DMS79 treated with DMSO at 0.1 percent for 48 hours (cell line): ENCODE data around the gene SH3RF3.

Experiments used
- DNase-seq: peaks from one replicate; lab custom pipeline; 2025; lab: John Stamatoyannopoulos, UW

The SH3RF3 gene

DNA sequence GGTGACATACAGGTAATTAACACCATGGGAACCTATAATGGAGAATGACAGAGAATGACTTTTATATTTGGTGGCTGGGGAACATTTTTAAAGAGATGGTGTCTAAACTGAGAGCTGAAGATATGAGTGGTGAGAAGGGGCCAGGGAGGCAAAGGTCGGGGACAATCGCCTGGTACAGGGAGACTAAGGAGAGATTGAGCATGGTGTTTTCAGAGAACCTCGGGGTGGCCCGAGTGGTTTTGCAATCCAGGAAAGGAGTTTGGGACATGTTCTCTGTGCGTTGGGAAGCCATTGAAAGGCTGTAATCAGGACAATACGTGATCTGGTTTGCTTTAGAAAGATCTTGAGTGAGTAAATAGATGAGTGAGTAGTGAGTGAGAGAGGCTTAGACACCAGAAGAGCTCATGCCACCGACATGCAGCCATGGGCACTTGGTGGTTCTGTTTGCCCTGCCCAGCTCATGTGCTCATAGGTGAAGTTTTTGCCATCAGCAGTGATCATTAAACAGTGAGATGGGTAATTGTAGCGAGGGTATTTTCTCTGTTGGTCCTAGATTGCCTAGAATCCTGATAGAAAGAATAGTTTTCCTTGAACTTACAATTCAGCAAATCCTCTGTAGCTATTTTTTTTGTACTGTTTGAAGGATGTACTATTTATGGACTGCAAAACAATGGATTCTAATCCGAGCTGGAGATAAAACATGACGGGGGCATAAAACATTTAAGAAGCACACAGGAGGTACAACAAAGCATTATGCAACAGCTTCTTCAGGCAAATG lies 114.7 kb downstream of the SH3RF3 start:
- no peak for DNase-seq

DNA sequence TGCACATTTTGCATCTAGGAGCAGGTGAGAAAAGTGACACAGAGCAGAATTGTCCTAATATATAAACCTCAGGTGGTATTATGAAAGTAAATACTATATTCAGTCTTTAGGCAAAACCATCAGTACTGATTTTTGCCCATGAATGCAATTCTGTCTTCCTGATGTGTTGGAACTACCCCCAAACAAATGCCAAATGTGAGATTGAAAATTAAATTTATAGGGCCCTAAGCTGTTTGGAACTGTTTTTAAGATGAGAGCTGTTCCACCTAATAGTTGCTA lies 115.2 kb downstream of the SH3RF3 start:
- DNase-seq = no peak

DNA sequence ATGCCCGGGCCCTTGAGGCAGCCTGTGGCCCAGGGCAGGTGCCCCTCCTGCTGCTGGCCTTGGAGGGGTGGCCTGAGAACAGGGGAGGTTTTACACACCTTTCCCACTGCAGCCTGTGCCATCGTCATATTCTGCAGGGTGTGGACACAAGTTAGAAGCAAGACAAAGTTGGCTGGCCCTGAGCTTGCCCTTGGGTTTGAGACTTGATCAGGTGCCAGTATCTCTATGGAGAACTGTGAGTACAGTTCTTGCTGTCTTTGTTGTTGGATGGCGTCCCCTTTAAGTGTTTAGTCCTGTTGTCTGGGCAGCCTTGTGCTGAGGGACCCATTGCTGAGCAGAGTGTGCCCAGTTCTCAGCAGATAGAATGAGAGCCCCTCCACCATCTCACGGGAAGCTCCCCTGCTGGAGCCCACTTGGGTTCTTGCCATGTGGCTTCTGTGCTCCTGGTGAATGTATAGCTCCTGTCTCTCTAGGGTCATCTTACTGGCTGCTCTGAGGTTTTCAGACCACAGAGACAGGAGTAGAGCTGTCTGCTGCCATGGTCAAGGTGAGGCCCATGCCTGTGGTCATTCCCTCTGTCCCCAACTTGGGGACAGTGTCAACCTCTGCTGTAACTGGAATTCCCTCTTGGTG lies 115.9 kb downstream of the SH3RF3 start:
- DNase-seq = peak; percentile 30

DNA sequence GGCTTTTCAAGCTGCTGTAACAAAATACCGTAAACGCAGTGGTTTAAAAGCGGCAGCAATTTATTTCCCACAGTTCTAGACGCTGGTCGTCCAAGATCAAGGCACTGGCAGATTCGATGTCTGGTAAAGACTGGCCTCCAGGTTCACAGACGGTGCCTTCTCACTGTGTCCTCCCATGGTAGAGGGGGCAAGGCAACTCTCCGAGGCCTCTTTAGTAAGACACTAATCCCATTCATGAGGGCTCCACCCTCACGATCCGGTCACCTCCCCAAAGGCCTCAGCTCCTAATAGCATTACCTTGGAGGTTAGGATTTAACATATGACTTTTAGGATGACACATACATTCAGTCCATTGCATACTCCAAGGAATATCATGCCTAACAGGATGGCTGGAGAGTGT lies 117.2 kb downstream of the SH3RF3 start:
- no peak for DNase-seq

DNA sequence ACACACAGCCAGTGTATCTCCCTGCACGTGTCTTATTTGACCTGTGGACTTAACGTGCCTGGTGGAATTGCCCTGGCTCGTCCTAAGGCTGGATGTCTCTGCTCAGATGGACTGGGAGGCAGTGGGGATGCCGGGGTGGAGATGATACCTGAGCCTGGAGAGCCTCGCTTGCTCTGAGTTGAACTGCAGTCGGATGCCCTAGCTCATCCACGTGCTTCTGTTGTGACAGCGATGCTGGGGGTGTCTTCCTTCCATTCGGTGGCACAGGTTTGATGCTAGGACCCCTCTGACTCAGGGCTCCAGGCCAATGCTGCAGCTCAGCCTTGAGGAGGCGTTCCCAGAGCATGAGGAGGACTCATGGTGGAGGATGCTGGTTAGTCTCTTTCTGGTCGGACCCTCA lies 117.6 kb downstream of the SH3RF3 start:
- DNase-seq = no peak

DNA sequence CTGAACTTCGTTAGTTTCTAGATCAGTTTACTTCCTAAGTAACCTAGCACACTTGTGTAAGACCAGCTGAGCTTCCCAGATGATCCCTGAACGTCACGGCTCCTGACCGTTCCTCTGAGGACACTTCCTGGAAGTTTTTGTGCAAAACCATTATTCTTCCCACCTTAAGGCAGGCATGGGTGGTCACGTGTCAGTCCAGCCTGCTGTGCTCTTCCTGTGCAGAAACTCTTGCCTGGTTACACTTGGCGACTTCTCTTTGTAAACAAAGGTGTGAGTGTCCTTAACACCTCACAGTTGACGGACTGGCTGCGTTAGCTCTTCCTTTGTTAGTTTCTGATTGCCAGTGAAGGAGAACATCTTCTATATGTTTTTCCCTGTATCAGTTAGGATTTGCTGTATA lies 118.3 kb downstream of the SH3RF3 start:
- DNase-seq = no peak

DNA sequence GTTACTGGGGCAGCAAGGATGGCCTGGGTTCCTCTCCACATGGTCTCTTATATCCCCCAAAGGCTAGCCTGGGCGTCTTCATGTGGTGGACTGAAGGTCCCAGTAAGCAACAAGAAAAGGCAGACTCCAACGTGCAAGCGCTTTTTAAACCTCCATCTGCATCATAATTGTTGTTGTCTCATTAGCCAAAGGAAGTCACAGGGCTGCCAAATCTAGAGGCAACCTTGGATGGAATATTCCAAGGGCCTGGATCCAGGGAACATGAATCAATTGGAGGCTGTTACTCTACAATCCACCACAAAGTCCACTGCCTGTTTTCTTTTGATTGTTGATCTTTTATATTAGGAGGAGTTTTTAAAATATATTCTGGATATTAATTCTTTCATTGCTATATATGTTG lies 118.8 kb downstream of the SH3RF3 start:
- DNase-seq = no peak

DNA sequence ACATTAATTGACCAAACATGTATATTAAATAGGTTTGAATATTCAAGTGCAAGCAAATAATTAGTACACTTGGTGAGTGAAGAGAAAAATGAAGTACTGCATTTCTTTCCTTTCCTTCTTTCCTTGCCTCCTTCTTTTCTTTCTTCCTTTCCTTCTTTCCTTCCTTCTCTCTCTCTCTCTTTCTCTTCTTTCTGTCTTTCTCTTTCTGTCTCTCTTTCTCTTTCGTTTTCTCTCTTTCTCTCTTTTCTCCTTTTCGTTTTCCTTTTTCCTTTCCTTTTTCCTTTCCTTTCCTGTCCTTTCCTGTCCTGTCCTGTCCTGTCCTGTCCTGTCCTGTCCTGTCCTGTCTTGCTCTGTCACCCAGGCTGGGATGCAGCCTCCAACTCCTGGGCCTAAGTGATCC lies 119.6 kb downstream of the SH3RF3 start:
- no peak for DNase-seq

DNA sequence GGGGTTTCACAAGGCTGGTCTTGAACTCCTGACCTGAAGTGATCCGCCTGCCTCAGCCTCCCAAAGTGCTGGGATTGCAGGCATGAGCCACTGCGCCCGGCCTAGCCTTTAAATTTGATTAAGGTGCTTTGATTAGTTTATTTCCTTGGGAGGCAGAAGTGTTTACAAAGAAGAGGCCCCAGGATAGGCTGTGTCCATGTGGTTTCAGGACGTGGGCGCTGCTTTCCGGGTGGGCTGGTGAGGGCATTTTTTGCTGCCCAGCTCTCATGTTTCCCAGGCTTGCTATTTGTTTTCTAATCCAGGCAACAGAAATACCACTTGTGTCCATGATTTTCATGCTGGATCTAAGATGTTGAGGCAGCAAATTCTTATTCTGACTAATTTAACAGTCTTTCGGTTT lies 124.2 kb downstream of the SH3RF3 start:
- DNase-seq = no peak

DNA sequence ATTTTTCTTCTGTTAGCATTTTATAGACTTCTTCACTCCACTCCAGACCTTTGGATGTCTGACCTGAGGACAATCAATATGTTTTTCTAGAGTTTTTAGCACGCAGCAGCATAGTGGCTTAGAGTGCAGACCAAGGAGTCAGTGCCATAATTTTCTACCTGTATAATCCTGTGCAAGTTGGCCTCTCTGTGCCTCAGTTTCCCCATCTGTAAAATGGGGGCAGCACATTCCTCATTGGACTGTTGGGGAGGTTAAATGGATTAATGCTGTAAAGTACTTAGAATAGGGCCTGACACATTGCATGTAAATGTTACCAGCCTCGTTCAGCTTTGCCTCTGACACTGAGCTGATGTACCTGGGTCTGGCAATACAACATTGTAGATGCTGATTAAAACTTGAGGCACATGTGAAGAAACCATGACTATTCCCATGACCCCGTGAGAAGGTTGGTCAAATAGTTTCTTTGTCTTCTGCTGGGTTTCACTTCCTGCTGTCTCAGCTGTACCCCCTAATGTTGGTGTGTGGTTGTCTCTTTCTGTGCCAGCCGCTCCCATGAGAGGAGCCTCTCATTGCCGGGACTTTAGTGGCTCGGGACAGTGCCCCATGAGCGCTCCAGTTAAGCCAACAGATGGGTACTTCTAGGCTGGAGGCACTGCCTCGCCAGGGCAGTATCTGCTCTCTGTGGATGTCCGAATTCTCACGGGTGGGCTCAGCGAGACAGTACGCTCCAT lies 125.3 kb downstream of the SH3RF3 start:
- no peak for DNase-seq

DNA sequence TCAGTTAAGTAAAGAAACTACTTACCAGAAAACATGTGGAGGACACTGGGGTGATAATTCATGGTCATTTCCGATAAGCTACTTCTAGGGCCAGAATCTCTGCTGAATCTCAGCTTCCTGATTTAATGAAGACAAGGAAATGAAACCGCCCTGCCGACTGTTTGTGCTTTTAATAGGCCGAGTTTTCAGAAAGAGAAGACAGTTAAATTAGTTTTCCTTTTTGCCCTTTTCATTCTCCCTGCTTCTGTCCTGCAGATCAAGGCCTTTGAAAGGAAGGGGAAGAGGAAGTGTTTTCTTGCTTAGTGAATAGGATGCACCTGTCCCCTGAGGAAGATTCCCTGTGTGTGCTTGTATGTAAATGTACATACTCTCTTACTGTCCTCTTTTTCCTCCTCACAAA lies 126.6 kb downstream of the SH3RF3 start:
- DNase-seq = no peak

DNA sequence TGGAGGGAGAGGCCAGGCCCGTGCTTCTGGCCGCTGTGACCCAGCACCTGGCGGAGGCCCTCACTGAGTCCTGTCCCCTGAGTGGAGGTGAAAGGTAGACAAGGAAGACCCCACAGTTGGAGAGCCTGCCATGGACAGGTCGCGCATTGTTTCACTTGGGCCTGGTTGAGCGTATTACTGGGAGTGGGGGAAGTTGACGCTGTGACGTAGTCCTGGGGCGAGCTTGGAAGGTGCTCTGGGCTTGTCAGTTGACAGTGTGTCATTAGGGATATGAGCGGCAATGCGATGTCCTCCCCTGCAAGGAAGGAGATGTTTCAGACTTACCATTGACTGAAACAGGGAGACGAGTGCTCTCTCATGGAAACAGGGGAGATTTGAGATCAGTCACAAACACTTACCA lies 127.1 kb downstream of the SH3RF3 start:
- DNase-seq = no peak

DNA sequence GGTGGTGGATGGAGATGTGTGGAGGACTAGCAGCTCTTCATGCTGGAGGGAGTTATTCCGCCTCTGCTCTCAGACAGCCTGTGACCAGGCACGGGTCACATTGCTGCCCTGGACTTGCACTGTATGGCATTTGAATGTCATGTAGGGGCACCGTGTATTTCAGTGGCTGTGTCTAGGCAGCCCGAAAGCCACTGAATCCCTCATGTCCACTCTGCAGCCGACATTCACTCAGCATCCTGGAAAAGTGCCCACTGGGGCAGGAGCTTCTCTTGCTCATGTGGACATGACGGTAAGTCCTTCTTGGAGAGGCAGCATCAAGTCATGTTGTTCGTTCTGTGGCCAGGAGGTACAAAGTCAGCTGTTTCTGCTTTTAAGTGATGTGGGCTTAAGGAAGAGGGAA lies 127.9 kb downstream of the SH3RF3 start:
- DNase-seq = no peak

DNA sequence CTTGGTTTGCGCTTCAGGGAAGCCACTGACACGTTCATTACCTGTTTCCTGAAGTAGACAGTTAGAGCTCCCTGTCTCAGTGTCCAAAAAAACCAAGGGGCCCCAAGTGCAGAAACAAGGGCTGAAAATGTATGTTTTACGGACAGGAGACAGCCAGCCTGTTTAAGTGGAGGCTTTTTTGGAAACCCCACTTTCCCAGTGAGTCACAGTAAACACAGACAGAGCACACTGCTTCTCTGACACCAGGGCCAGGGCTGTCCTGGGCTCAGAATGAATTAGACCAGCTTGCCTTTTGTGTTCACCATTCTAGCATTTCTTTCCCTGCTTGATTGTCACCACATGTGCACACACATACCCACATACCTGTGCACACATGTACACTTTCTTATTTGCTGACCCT lies 128.6 kb downstream of the SH3RF3 start:
- no peak for DNase-seq

DNA sequence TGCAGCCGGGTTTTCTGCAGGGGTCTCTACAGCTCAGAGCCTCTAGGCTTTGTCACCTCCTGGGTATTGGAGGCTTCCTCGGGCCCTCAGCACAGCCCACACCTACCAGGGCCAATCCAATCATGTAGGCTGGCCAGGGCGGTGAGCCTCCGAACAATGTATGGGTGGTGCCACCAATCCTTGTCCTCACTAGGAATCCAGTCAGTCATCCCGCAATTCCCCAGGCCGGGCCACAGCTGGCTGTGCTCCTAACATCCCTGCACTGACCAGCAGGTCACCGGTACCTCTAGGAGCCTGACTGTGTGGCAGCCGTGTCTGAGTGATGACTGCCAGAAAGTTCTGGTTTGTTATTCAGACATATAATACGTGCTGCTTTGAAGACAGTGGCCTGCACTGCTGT lies 129.4 kb downstream of the SH3RF3 start:
- no peak for DNase-seq

DNA sequence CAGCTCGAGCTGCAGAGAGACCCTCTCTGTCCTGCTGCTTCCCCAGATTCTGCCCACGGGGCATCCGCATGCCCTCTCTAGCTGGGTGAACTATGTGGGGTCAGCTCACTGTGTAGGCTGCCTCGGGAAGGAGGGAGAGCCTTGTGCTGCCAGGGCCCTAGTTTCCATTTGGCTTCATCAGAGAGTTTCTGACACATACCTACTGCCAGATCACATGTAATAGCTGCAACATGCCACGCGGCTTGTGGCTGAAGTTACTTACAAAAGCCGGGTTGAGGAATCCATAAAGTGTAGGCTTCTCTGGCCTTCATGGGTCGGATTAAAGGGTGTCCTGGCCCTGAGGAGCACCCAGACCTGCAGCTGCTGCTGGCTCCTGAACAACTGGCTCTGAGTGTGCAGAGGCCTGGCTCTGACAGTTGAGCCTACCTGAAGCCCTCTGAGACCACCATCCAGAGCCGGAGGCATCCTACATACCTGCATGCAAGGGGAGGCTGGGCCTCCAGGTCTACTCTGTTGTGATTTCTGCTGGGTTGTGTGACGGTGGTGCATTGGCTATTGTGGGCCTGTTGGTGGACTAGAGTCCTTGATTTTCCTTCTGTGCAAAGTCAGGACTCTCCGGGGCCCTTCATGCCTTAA lies 130.0 kb downstream of the SH3RF3 start:
- no peak for DNase-seq

DNA sequence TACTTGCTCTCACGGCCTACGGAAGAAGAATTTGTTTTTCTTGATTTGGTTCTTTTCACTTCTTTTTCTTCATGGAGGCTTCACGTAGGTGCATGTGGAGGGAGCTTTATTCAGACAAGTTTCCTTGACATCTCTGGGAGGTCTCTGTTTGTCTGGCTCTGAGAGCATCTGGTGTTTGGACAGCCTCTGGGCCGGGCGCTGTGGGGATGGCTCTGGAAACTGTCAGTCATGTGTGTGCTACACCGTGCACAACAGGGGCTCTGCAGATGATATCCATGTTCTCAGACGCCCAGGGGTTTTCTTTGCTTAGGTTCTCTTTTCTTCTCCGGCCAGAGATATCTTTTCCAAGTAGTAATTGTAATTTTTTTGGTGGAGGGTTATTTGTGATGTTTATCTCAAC lies 130.7 kb downstream of the SH3RF3 start:
- no peak for DNase-seq

DNA sequence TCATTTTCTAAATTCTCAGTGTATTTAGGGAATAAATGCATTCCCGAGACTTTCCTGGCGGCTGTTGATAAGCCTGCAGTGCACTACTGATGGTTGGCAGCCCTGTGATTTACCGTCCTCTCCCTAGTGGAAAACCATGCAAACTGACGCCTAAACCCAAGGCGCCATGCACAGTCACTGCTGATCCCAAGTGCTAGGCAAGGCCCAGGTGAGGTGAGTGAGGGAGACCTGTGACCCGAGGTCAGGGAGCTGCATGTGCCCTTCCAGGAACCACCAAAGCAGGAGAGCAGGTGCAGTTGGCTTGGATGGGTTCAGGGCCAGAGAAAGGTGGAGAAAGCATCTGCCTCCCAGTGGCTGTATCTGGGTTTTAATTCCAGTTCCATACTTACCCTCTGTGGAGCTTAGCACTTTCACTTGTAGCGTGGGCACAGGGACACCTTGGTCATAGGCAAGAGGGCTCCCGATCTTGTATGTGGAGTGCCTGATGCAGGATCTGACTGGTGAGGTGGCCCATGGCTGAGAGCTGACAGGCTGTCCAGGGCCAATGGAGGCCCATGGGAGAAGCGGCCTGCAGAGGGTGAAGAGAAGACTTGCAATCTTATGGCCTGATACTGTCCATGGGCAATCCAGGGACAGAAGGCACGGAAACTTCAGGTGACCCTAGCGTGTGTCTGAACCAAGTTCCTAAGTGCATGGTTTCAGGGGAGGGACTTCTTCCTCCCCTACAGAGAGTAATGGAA lies 131.3 kb downstream of the SH3RF3 start:
- no peak for DNase-seq

DNA sequence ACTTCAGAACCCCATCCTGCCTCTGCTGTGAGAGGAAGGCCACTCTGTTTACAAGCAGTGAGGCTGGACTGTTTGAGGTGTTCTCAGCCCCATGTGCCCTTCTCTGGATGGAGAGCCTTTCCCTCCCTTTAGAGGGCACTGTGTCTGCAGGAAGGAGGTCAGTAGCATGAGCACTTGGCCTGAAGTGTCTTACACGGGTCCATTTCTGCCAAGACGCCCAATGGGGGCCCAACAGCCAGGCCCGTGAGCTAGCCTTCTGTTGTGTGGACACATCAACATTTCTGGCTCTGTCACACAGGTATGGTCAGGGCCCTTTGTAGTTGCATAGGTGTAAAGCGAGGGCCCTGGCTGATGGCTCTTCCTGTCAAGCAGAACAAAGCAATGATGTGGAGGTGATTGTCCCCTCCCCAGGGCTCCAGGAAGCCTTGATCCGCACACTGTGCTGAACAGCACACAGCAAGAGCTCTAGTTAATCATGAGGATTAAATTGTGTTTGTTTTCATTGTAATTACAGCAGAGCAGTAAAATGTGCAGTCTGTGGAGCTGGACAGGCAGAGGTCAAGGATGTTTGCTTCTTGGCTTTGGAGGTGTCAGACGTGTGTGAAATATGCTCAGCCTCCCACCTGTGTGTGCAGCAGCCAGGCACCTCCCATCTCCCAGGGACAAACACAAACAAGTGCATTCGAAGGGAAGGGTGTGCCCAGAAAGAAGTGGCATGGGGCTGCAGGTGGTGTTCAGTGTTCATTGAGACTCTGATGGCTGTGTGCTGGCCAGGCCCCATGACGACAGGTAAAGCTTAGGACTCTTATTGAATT lies 132.1 kb downstream of the SH3RF3 start:
- peak; percentile 76 for DNase-seq

DNA sequence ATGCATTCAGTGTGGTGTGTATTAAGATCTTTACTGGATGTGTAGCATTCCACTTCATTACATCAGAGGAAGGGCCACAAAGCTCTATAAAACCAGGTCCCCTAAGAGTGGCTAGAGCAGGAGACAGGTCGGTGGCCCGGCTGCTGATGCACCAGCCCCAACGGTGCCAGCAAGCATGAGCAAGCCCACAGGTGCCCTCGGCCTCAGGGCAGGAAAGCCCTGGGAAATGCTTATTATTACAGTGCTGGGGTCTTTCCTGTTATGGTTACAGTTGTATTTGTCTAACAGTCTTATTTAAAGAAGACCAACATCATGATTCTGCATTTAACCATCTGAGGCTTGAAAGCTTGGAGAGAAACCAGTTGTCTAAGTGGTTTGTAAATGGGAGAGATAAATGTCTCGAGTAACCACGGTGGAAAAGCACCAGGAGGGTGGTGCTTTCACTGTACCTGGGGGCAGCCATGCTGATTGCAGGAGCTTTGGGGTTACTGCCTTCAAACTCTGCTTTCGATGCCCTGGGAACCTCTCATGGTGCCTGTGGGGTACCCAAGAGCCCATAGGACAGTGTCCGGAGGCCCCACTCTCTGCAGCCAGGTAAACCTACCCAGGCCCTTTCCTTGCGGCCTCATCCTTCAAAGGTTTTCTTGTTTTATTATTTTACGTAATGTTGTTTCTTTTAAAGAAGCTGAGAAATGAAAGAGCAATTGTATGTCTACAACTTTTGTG lies 133.1 kb downstream of the SH3RF3 start:
- no peak for DNase-seq
